Measurements from ENCODE around the gene GGT5. TPM values are rescaled to one million over a fixed set of nuclear protein-coding genes. Genes with fewer than 3 reads are reported as not detected.
A peak's percentile ranks its signal among the peaks of the same experiment; 100 is the strongest.

Gene GGT5
- total and polyA plus RNA-seq, 2 of the 13 experiments (the other 11 are each of a cell fraction or from before 2014, with no cell fraction given), result 0.69 to 3.1 TPM

DNA sequence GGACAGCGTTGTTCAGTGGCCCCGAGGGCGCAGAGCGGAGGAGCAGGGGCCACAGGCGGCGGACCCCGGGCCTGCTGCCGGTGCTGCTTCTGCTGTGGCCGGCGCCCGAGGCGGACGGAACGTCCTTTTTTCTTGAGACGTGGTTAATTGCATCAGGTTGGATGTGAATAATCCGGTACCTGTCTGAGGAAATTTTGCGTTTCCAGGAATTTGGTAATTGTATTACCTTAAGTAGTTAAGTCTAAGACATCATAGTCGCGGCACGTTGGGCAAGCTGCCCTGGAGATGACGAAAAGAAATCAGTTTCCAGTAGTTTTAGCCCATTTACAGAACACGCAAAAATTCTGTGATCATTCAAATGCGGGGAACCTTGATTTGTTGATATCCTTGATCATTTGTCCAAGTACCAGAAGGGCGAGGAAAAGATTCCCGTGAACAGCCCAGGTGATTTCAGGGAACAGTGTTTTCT is 26.5 kb upstream of the GGT5 start (continued):
- TF ChIP-seq, protein P1, sequence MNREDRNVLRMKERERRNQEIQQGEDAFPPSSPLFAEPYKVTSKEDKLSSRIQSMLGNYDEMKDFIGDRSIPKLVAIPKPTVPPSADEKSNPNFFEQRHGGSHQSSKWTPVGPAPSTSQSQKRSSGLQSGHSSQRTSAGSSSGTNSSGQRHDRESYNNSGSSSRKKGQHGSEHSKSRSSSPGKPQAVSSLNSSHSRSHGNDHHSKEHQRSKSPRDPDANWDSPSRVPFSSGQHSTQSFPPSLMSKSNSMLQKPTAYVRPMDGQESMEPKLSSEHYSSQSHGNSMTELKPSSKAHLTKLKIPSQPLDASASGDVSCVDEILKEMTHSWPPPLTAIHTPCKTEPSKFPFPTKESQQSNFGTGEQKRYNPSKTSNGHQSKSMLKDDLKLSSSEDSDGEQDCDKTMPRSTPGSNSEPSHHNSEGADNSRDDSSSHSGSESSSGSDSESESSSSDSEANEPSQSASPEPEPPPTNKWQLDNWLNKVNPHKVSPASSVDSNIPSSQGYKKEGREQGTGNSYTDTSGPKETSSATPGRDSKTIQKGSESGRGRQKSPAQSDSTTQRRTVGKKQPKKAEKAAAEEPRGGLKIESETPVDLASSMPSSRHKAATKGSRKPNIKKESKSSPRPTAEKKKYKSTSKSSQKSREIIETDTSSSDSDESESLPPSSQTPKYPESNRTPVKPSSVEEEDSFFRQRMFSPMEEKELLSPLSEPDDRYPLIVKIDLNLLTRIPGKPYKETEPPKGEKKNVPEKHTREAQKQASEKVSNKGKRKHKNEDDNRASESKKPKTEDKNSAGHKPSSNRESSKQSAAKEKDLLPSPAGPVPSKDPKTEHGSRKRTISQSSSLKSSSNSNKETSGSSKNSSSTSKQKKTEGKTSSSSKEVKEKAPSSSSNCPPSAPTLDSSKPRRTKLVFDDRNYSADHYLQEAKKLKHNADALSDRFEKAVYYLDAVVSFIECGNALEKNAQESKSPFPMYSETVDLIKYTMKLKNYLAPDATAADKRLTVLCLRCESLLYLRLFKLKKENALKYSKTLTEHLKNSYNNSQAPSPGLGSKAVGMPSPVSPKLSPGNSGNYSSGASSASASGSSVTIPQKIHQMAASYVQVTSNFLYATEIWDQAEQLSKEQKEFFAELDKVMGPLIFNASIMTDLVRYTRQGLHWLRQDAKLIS (CRISPR knock-in tag; IDR thresholded peaks at IDR 0.05), result no peak
- no peak for TF ChIP-seq PPARG (CRISPR knock-in tag; conservative IDR thresholded peaks at IDR 0.05)
- TF ChIP-seq TBX3 (IDR thresholded peaks at IDR 0.05; ENCODE audit: borderline replicate concordance), result no peak
- 0 out of 2 replicates have a peak, but pooled peaks have one; percentile 15 for TF ChIP-seq SRY (CRISPR knock-in tag; IDR thresholded peaks at IDR 0.05)
- no peak for TF ChIP-seq CREBL2 (CRISPR knock-in tag; IDR thresholded peaks at IDR 0.05; ENCODE audit: borderline replicate concordance)
- peak; percentile 30; the same call in 1 of the 2 replicates for TF ChIP-seq ZNF558 (CRISPR knock-in tag; IDR thresholded peaks at IDR 0.05; ENCODE audit: borderline replicate concordance)
- TF ChIP-seq YEATS2 (CRISPR knock-in tag; IDR thresholded peaks at IDR 0.05; ENCODE audit: borderline replicate concordance), result no peak
- TF ChIP-seq TGIF2 (CRISPR knock-in tag; IDR thresholded peaks at IDR 0.05), result no peak
- no peak for TF ChIP-seq MBD4 (IDR thresholded peaks at IDR 0.05; ENCODE audit: borderline replicate concordance, low read length)
- no peak for TF ChIP-seq MATR3 (CRISPR knock-in tag; IDR thresholded peaks at IDR 0.05)

All from HepG2 (cell line).